NCI-H748 treated with DMSO at 0.1 percent for 48 hours (cell line): ENCODE measurements around the gene LEMD1.
"Not testable (repeated sequence)": the region's sequence is repeated elsewhere in the genome, so short reads cannot be mapped to it uniquely, and the experiment has no call there.

Experiments
- DNase-seq: peaks from one replicate; lab custom pipeline; 2025; lab: John Stamatoyannopoulos, UW

Gene LEMD1

GRCh38 chr1:205429762-205430695 lies 8.2 kb upstream of the LEMD1 start:
- no peak for DNase-seq

GRCh38 chr1:205424901-205425600 lies 3.2 kb upstream of the LEMD1 start:
- DNase-seq: no peak

GRCh38 chr1:205423814-205424399 lies 2.1 kb upstream of the LEMD1 start:
- DNase-seq: no peak

GRCh38 chr1:205422993-205423642 lies 1.3 kb upstream of the LEMD1 start:
- peak; percentile 79 for DNase-seq

GRCh38 chr1:205420938-205421337 lies 918 bp downstream of the LEMD1 start:
- DNase-seq: no peak

- no peak for DNase-seq
These were observed 3.8 kb downstream of the LEMD1 start for GRCh38 chr1:205417870-205418635.

GRCh38 chr1:205416322-205416721 lies 5.5 kb downstream of the LEMD1 start:
- no peak for DNase-seq

GRCh38 chr1:205410581-205411298 lies 11.1 kb downstream of the LEMD1 start:
- no peak for DNase-seq

GRCh38 chr1:205407970-205408369 lies 13.9 kb downstream of the LEMD1 start:
- no peak for DNase-seq

GRCh38 chr1:205406252-205406651 lies 15.6 kb downstream of the LEMD1 start:
- DNase-seq: not testable (repeated sequence)

- DNase-seq: not testable (repeated sequence)
These were observed 17.4 kb downstream of the LEMD1 start for GRCh38 chr1:205404484-205404883.

- no peak for DNase-seq
These were observed 23.3 kb downstream of the LEMD1 start for GRCh38 chr1:205398586-205398985.

- peak; percentile 56 for DNase-seq
These were observed 24.8 kb downstream of the LEMD1 start for GRCh38 chr1:205396967-205397616.

GRCh38 chr1:205395616-205396015 lies 26.2 kb downstream of the LEMD1 start:
- no peak for DNase-seq

- no peak for DNase-seq
These were observed 29.2 kb downstream of the LEMD1 start for GRCh38 chr1:205392650-205393049.

GRCh38 chr1:205391386-205391785 lies 30.5 kb downstream of the LEMD1 start:
- DNase-seq: no peak

GRCh38 chr1:205387845-205388244 lies 34.0 kb downstream of the LEMD1 start:
- no peak for DNase-seq

- DNase-seq: not testable (repeated sequence)
These were observed 38.9 kb downstream of the LEMD1 start for GRCh38 chr1:205382990-205383389.

- no peak for DNase-seq
These were observed 39.3 kb downstream of the LEMD1 start for GRCh38 chr1:205382561-205382960.

GRCh38 chr1:205381305-205381704 lies 40.6 kb downstream of the LEMD1 start:
- DNase-seq: no peak
